GM12878 (cell line): ENCODE data around the gene WFDC9. TPM values are rescaled to one million over a fixed set of nuclear protein-coding genes. Genes with fewer than 3 reads are reported as not detected.

ENCODE experiments used
- ATF7 ChIP-seq: fragments of 450-650 bp; IDR thresholded peaks from 2 replicates; pipeline ENCODE4 v1.6.1; 2016; ENCODE audit warnings: low read depth, mild to moderate bottlenecking
- CREB1 ChIP-seq: IDR thresholded peaks from 2 replicates; pipeline ENCODE4 v1.6.1; 2012; ENCODE audit warnings: low read depth, mild to moderate bottlenecking, inconsistent platforms
- CUX1 ChIP-seq: IDR thresholded peaks from 2 replicates; pipeline ENCODE4 v1.6.1; 2012; ENCODE audit warnings: improper control_type of control experiment, low read depth, low read length; ENCODE audit not compliant: insufficient replicate concordance
- IKZF1 ChIP-seq: fragments of 450-650 bp; conservative IDR thresholded peaks from 2 replicates; pipeline ENCODE4 v1.6.1; 2017; ENCODE audit warnings: antibody characterized with exemption, mild to moderate bottlenecking
- polyA plus RNA-seq, 11 experiments: library from polyadenylated mRNA; depleted of rRNA in 4 of 11; unstranded in 6 of 11; stranded (reverse) in 5 of 11; fragments of >200 nt; fragmentation: Nextera tagmentation in 4 of 11; fragmentation: Illumina TruSeq in 1 of 11; extraction: Ambion mirVana in 4 of 11; extraction: Trizol in 1 of 11; gene quantifications; 1 replicate in 1 of 11; 2 replicates in 10 of 11; pipeline versions ENCODE4 v1.2.1 to v1.2.3, GENCODE V29; 2011 to 2016; ENCODE audit warnings: inconsistent platforms in 2 of 11, missing spikeins in 2 of 11, low read depth in 1 of 11
- total RNA-seq, 4 experiments: library from RNA; depleted of rRNA in 3 of 4; stranded (reverse); fragments of >200 nt in 3 of 4; fragmentation: Illumina TruSeq in 1 of 4; extraction: Trizol in 1 of 4; gene quantifications; 2 replicates each; pipeline versions ENCODE4 v1.2.1 to v1.2.3, GENCODE V29; 2013 to 2021
- TF ChIP-seq, protein P1 (sequence below): fragments of 150-350 bp; IDR thresholded peaks from 2 replicates; pipeline ENCODE4 v1.6.1; 2016; ENCODE audit warnings: low read depth, low read length

The WFDC9 gene
- total and polyA plus RNA-seq, 10 of the 15 experiments (the other 5 are each of a cell fraction or from before 2014, with no cell fraction given) = not detected

DNA sequence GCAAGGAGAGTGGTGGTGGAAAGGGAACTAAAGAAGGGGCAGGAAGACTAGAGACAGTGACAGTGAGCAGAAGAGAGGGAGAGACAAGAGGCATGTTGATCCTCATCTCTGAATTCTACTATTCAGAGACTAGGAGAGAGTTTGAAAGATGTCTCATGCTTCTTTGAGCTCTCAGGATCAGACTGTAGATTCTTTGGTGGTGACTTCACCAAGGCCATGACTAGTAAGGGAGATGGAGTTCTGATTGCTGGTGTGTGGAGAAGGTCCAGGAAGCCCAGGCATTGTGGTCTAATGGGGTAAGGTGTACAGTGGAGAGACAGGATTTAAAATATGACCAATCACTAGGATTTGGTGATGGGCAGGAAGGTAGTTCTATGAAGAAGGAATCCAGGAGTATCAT, 713 bp downstream of the WFDC9 start (continued):
- no peak for TF ChIP-seq CUX1
- TF ChIP-seq IKZF1 = no peak
- TF ChIP-seq ATF7 = no peak
- TF ChIP-seq CREB1 = no peak
- TF ChIP-seq, protein P1, sequence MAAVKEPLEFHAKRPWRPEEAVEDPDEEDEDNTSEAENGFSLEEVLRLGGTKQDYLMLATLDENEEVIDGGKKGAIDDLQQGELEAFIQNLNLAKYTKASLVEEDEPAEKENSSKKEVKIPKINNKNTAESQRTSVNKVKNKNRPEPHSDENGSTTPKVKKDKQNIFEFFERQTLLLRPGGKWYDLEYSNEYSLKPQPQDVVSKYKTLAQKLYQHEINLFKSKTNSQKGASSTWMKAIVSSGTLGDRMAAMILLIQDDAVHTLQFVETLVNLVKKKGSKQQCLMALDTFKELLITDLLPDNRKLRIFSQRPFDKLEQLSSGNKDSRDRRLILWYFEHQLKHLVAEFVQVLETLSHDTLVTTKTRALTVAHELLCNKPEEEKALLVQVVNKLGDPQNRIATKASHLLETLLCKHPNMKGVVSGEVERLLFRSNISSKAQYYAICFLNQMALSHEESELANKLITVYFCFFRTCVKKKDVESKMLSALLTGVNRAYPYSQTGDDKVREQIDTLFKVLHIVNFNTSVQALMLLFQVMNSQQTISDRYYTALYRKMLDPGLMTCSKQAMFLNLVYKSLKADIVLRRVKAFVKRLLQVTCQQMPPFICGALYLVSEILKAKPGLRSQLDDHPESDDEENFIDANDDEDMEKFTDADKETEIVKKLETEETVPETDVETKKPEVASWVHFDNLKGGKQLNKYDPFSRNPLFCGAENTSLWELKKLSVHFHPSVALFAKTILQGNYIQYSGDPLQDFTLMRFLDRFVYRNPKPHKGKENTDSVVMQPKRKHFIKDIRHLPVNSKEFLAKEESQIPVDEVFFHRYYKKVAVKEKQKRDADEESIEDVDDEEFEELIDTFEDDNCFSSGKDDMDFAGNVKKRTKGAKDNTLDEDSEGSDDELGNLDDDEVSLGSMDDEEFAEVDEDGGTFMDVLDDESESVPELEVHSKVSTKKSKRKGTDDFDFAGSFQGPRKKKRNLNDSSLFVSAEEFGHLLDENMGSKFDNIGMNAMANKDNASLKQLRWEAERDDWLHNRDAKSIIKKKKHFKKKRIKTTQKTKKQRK = no peak
- TF ChIP-seq, all 136 proteins: peak for 0
